Epithelial cell of proximal tubule (primary cell): Measurements from ENCODE around the gene LNPEP. TPM values are rescaled to one million over a fixed set of nuclear protein-coding genes. Genes with fewer than 3 reads are reported as not detected.

Experiments used
- DNase-seq: peaks from one replicate; pipeline ENCODE4 v3.0.0-alpha.2; 2011; ENCODE audit warnings: low read depth
- H3K4me3 ChIP-seq: 2 replicates; pipeline ENCODE4 v1.5.1; 2011; ENCODE audit warnings: low read depth, mild to moderate bottlenecking, low read length
- CTCF ChIP-seq: conservative IDR thresholded peaks from 2 replicates; pipeline ENCODE4 v1.5.1; 2012; ENCODE audit warnings: low read depth, mild to moderate bottlenecking, low read length
- total RNA-seq: library from RNA; depleted of rRNA; stranded (reverse); fragments of >200 nt; gene quantifications from 2 replicates; pipeline ENCODE4 v1.2.3, GENCODE V29; 2015

LNPEP gene
- total RNA-seq, 1 donor from 2014 or later = 21.4 TPM

GRCh38 chr5:97006454-97007060 lies 70.7 kb downstream of the LNPEP start:
- no peak overlapping the region for H3K4me3 ChIP-seq
- no peak for TF ChIP-seq CTCF
- no peak for DNase-seq

- H3K4me3 ChIP-seq = no peak overlapping the region
- no peak for TF ChIP-seq CTCF
- DNase-seq = no peak
Observed at GRCh38 chr5:97009212-97009898, 73.5 kb downstream of the LNPEP start.

GRCh38 chr5:97009921-97010320 lies 74.0 kb downstream of the LNPEP start:
- TF ChIP-seq CTCF = no peak
- H3K4me3 ChIP-seq = no peak overlapping the region
- DNase-seq = no peak

GRCh38 chr5:97010606-97011005 lies 74.7 kb downstream of the LNPEP start:
- H3K4me3 ChIP-seq = no peak overlapping the region
- no peak for TF ChIP-seq CTCF
- DNase-seq = no peak

GRCh38 chr5:97011567-97011966 lies 75.7 kb downstream of the LNPEP start:
- no peak for DNase-seq
- no peak for TF ChIP-seq CTCF

GRCh38 chr5:97019435-97020117 lies 83.7 kb downstream of the LNPEP start:
- DNase-seq = no peak
- H3K4me3 ChIP-seq = no peak overlapping the region
- TF ChIP-seq CTCF = no peak

More at GRCh38 chr5:97011567-97011966, 75.7 kb downstream of the LNPEP start:
- no peak overlapping the region for H3K4me3 ChIP-seq
